Measurements from ENCODE around the gene PARD3. TPM values are rescaled to one million over a fixed set of nuclear protein-coding genes. Genes with fewer than 3 reads are reported as not detected.

Gene PARD3
- total and polyA plus RNA-seq, 2 experiments from 2014 or later = 47.2 to 59.7 TPM

- Histone ChIP-seq H3K27me3 (no peaks in the 10 kb centered on the region), H3K9me3 (ENCODE audit: low read depth) (no peaks in the 10 kb centered on the region), H3K4me2 (no peak overlapping the region), H3K36me3 (replicated peaks; ENCODE audit: insufficient read depth, low read depth) (no peaks in the 10 kb centered on the region), H3K4me1 (ENCODE audit: insufficient read depth) (no peaks in the 10 kb centered on the region), H3K27ac (no peak overlapping the region), H3K9me2 (replicated peaks; ENCODE audit: insufficient read depth) (no peaks in the 10 kb centered on the region), H4K20me1 (ENCODE audit: insufficient read depth, poor library complexity, severe bottlenecking) (no peaks in the 10 kb centered on the region), H3K79me2 (no peaks in the 10 kb centered on the region), H3K4me3 (no peak overlapping the region), H2AFZ (no peak overlapping the region)
- no peak for DNase-seq (ENCODE audit: low spot score)
- 85% methylated on average over 8 of the region's 8 CpGs for WGBS (ENCODE audit: low lambda C conversion rate, missing lambda C conversion rate)
- TF ChIP-seq EZH2 (IDR thresholded peaks at IDR 0.05; ENCODE audit: borderline replicate concordance) = no peak
- no peak for TF ChIP-seq CTCF (IDR thresholded peaks at IDR 0.05; ENCODE audit: poor library complexity)
- TF ChIP-seq EZH2phosphoT487 (IDR thresholded peaks at IDR 0.05; ENCODE audit: low read depth, severe bottlenecking, unreplicated experiment) = no peak
Measured at GRCh38 chr10:34835908-34836508, 20.9 kb upstream of the PARD3 start.

- Histone ChIP-seq H3K4me2 (no peak overlapping the region), H4K20me1 (ENCODE audit: insufficient read depth, poor library complexity, severe bottlenecking) (no peaks in the 10 kb centered on the region), H3K79me2 (no peaks in the 10 kb centered on the region), H3K9me3 (ENCODE audit: low read depth) (no peaks in the 10 kb centered on the region), H2AFZ (no peak overlapping the region), H3K27ac (no peak overlapping the region), H3K4me3 (no peak overlapping the region), H3K36me3 (replicated peaks; ENCODE audit: insufficient read depth, low read depth) (no peaks in the 10 kb centered on the region), H3K27me3 (no peaks in the 10 kb centered on the region), H3K4me1 (ENCODE audit: insufficient read depth) (no peaks in the 10 kb centered on the region), H3K9me2 (replicated peaks; ENCODE audit: insufficient read depth) (no peaks in the 10 kb centered on the region)
- TF ChIP-seq CTCF (IDR thresholded peaks at IDR 0.05; ENCODE audit: poor library complexity) = no peak
- TF ChIP-seq EZH2phosphoT487 (IDR thresholded peaks at IDR 0.05; ENCODE audit: low read depth, severe bottlenecking, unreplicated experiment) = no peak
- no peak for TF ChIP-seq EZH2 (IDR thresholded peaks at IDR 0.05; ENCODE audit: borderline replicate concordance)
- WGBS (ENCODE audit: low lambda C conversion rate, missing lambda C conversion rate) = 92% methylated on average over 5 of the region's 5 CpGs
- DNase-seq (ENCODE audit: low spot score) = no peak
Measured at GRCh38 chr10:34834274-34834673, 19.2 kb upstream of the PARD3 start.

GRCh38 chr10:34830217-34830822 is 15.2 kb upstream of the PARD3 start:
- no peaks in the 10 kb centered on the region for H3K9me2 ChIP-seq (replicated peaks; ENCODE audit: insufficient read depth)
- H3K4me3 ChIP-seq = no peak overlapping the region
- H3K27me3 ChIP-seq = no peaks in the 10 kb centered on the region
- no peaks in the 10 kb centered on the region for H3K4me1 ChIP-seq (ENCODE audit: insufficient read depth)
- TF ChIP-seq EZH2phosphoT487 (IDR thresholded peaks at IDR 0.05; ENCODE audit: low read depth, severe bottlenecking, unreplicated experiment) = no peak
- TF ChIP-seq CTCF (IDR thresholded peaks at IDR 0.05; ENCODE audit: poor library complexity) = no peak
- no peak for TF ChIP-seq EZH2 (IDR thresholded peaks at IDR 0.05; ENCODE audit: borderline replicate concordance)
- 45% methylated on average over 13 of the region's 13 CpGs for WGBS (ENCODE audit: low lambda C conversion rate, missing lambda C conversion rate)
- no peak overlapping the region for H2AFZ ChIP-seq
- no peaks in the 10 kb centered on the region for H3K79me2 ChIP-seq
- no peaks in the 10 kb centered on the region for H3K36me3 ChIP-seq (replicated peaks; ENCODE audit: insufficient read depth, low read depth)
- no peak overlapping the region for H3K27ac ChIP-seq
- peak overlapping the region; percentile 50 for H3K4me2 ChIP-seq
- no peaks in the 10 kb centered on the region for H3K9me3 ChIP-seq (ENCODE audit: low read depth)
- no peaks in the 10 kb centered on the region for H4K20me1 ChIP-seq (ENCODE audit: insufficient read depth, poor library complexity, severe bottlenecking)
- DNase-seq (ENCODE audit: low spot score) = no peak
